Measurements from ENCODE around the gene SLC35F1.

- TF ChIP-seq, protein P1, sequence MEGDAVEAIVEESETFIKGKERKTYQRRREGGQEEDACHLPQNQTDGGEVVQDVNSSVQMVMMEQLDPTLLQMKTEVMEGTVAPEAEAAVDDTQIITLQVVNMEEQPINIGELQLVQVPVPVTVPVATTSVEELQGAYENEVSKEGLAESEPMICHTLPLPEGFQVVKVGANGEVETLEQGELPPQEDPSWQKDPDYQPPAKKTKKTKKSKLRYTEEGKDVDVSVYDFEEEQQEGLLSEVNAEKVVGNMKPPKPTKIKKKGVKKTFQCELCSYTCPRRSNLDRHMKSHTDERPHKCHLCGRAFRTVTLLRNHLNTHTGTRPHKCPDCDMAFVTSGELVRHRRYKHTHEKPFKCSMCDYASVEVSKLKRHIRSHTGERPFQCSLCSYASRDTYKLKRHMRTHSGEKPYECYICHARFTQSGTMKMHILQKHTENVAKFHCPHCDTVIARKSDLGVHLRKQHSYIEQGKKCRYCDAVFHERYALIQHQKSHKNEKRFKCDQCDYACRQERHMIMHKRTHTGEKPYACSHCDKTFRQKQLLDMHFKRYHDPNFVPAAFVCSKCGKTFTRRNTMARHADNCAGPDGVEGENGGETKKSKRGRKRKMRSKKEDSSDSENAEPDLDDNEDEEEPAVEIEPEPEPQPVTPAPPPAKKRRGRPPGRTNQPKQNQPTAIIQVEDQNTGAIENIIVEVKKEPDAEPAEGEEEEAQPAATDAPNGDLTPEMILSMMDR (IDR thresholded peaks at IDR 0.05; ENCODE audit: poor library complexity, severe bottlenecking): no peak
- no peak for TF ChIP-seq EP300 (conservative IDR thresholded peaks at IDR 0.05; ENCODE audit: poor library complexity, severe bottlenecking)
Observed at GRCh38 chr6:118320652-118321051, 413.6 kb downstream of the SLC35F1 start.

All from neural cell (in vitro differentiated cells).